Measurements from ENCODE around the gene OLFM2. TPM values are rescaled to one million over a fixed set of nuclear protein-coding genes. Genes with fewer than 3 reads are reported as not detected.
A peak's percentile ranks its signal among the peaks of the same experiment; 100 is the strongest.
"Not testable (repeated sequence)": the region's sequence is repeated elsewhere in the genome, so short reads cannot be mapped to it uniquely, and the experiment has no call there.

The OLFM2 gene
- total RNA-seq, 3 donors from 2014 or later = 7.2 to 42.6 (median 8.8) TPM

- Histone ChIP-seq H3K4me1 (peaks cover 8% of the 10 kb centered on the region in 2 donors), H3K9me3 (no peaks in the 10 kb centered on the region), H3K36me3 (no peaks in the 10 kb centered on the region), H3K27ac (peak within 1 kb of the TSS; percentile 64 to 74), H3K27me3 (no peaks in the 10 kb centered on the region), H3K4me3 (peak within 1 kb of the TSS; percentile 91 to 98 (median 92))
- TF ChIP-seq POLR2A (IDR thresholded peaks at IDR 0.05) = no peak
- TF ChIP-seq, protein P1, sequence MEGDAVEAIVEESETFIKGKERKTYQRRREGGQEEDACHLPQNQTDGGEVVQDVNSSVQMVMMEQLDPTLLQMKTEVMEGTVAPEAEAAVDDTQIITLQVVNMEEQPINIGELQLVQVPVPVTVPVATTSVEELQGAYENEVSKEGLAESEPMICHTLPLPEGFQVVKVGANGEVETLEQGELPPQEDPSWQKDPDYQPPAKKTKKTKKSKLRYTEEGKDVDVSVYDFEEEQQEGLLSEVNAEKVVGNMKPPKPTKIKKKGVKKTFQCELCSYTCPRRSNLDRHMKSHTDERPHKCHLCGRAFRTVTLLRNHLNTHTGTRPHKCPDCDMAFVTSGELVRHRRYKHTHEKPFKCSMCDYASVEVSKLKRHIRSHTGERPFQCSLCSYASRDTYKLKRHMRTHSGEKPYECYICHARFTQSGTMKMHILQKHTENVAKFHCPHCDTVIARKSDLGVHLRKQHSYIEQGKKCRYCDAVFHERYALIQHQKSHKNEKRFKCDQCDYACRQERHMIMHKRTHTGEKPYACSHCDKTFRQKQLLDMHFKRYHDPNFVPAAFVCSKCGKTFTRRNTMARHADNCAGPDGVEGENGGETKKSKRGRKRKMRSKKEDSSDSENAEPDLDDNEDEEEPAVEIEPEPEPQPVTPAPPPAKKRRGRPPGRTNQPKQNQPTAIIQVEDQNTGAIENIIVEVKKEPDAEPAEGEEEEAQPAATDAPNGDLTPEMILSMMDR (IDR thresholded peaks at IDR 0.05) = peak in 2 of 3 donors; percentile 25 to 30
- TF ChIP-seq POLR2AphosphoS5 (IDR thresholded peaks at IDR 0.05) = peak in 2 of 3 donors; percentile 10 to 41
- peak; percentile 99 for DNase-seq (ENCODE audit: low spot score in 2 of 2)
- intact Hi-C loops (cut with DNase I; ENCODE audit: low total_unique reads) = no loop called here
Measured at GRCh38 chr19:9834726-9835506, 101.4 kb downstream of the OLFM2 start, which contains the start of gene PIN1. TSS of gene PIN1 (plus strand) at chr19:9835318. CDS start at chr19:9835345, 27 bp downstream.

DNA sequence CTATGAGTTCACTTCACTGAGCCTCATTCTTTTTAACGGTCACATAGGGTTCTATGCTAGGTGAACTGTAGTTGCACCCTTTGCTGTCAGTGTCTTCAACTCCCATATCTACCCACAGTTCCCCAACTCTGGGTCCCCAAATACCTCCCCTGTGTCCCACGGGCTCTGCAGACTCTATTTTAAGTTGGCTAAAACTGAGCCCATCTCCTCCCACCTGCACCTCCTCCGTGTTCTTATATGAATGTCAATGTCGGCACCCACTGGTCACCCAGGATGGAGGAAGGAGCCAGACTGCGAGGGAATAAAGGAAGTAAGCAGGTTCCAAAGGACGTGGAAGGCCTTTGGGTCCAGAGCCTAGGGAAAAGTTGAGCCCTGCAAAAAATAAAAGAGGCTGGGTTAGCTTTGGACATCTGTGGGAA is 102.0 kb downstream of the OLFM2 start:
- intact Hi-C loops (cut with DNase I; ENCODE audit: low total_unique reads) = no loop called here
- H3K36me3 ChIP-seq = no peaks in the 10 kb centered on the region
- peak overlapping the region in 1 of 2 donors; percentile 60 for H3K27ac ChIP-seq
- no peaks in the 10 kb centered on the region for H3K27me3 ChIP-seq
- peak overlapping the region; percentile 91 to 98 (median 92) for H3K4me3 ChIP-seq
- DNase-seq (ENCODE audit: low spot score in 2 of 2) = no peak
- H3K4me1 ChIP-seq = peaks cover 8% of the 10 kb centered on the region in 2 donors
- no peaks in the 10 kb centered on the region for H3K9me3 ChIP-seq
- TF ChIP-seq POLR2A (IDR thresholded peaks at IDR 0.05) = no peak
- no peak for TF ChIP-seq POLR2AphosphoS5 (IDR thresholded peaks at IDR 0.05)

DNA sequence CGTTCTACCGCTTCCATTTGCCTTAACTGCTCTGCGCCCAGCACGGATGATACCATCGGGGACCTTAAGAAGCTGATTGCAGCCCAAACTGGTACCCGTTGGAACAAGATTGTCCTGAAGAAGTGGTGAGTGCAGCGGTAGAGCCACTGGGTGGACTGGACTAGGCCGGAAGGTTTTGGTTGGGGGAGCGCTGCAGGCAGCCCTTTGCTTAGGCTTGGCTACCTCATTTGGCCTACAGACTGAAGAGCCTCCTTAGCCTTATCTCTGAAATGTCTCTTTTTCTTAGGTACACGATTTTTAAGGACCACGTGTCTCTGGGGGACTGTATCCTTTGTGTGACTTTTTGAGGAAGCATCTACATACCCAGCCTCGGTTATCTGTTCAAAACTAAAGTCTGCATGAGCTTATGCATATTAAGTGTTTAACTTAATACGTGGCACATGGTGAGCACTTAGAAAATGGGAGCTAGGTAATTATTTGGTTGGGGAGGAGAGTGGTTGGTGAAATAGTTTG is 107.7 kb downstream of the OLFM2 start:
- H3K9me3 ChIP-seq = no peaks in the 10 kb centered on the region
- intact Hi-C loops (cut with DNase I; ENCODE audit: low total_unique reads) = no loop called here
- peak overlapping the region; percentile 84 to 98 (median 97) for H3K4me3 ChIP-seq
- H3K27ac ChIP-seq = peak overlapping the region; percentile 85 to 86
- H3K4me1 ChIP-seq = peaks cover 0 to 14% of the 10 kb centered on the region in 2 donors
- TF ChIP-seq POLR2AphosphoS5 (IDR thresholded peaks at IDR 0.05) (no peak), POLR2A (IDR thresholded peaks at IDR 0.05) (no peak)
- TF ChIP-seq, protein P1 (IDR thresholded peaks at IDR 0.05) = no peak
- no peaks in the 10 kb centered on the region for H3K27me3 ChIP-seq
- no peak for DNase-seq (ENCODE audit: low spot score in 2 of 2)
- H3K36me3 ChIP-seq = no peaks in the 10 kb centered on the region

DNA sequence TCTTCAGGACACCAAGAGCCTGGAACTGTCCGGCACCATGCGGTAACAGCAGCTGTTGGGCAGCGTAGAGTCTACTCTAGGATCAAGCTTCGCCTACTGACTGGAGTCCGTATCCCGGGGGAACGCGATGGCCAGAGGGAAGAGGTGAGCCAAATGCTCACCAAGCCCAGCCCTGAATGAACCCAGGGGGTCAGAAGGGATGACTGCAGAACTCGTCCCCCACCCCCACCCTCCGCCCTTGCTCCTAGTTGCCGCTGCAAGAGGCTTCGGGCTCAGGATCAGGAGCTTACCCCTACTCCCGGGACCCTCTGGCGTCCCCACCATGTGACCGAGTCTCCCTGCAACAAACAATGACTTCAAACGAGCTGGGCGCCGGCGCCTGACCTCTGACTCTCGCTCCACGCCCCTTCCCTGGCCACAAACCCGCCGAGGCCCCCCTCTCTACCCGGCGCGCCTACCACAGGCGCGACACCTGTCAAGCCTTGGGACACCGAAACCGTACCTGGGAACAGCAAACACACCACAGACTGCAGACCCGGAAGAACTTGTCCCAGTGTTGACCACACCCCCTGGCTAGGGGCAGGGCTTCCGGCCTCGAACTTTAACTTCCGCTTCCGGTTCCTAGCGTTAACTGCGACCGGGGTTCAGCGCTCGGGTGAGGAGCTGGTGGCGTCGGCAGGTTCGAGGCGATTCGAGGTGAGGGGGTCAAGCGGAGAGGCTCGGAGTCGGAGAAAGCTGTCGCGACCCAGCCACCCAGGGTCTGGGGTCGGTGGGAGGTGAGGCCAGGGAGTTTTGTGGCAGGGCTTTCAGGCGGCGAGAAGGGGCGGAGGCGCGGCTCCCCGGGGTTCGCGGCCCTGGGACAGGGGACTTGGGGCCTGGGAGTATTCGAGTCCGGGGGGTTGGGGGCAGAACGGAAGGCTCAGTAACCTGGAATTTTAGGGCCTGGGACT is 108.8 kb downstream of the OLFM2 start, which contains the start of gene UBL5:
TSS of gene UBL5 (plus strand) at position 630 of the 950 bp plus-strand sequence. CDS start 420 bp downstream, outside the sequence.
- Histone ChIP-seq H3K36me3 (no peaks in the 10 kb centered on the region), H3K27ac (peak within 1 kb of the TSS; percentile 85 to 86), H3K4me3 (peak within 1 kb of the TSS; percentile 84 to 98 (median 97)), H3K9me3 (no peaks in the 10 kb centered on the region), H3K4me1 (peaks cover 0 to 14% of the 10 kb centered on the region in 2 donors), H3K27me3 (no peaks in the 10 kb centered on the region)
- intact Hi-C loops (cut with DNase I; ENCODE audit: low total_unique reads) = no loop called here
- DNase-seq (ENCODE audit: low spot score in 2 of 2) = peak; percentile 88 to 90
- TF ChIP-seq POLR2A (IDR thresholded peaks at IDR 0.05) (peak; percentile 73), POLR2AphosphoS5 (IDR thresholded peaks at IDR 0.05) (peak; percentile 90 to 97 (median 93))
- TF ChIP-seq, protein P1 (IDR thresholded peaks at IDR 0.05) = no peak

GRCh38 chr19:9823816-9824215 is 112.5 kb downstream of the OLFM2 start:
- Histone ChIP-seq H3K27me3 (no peaks in the 10 kb centered on the region), H3K4me3 (no peak overlapping the region), H3K36me3 (no peaks in the 10 kb centered on the region), H3K4me1 (peaks cover 0 to 14% of the 10 kb centered on the region in 2 donors), H3K27ac (no peak overlapping the region), H3K9me3 (no peaks in the 10 kb centered on the region)
- TF ChIP-seq POLR2AphosphoS5 (IDR thresholded peaks at IDR 0.05) = no peak
- TF ChIP-seq, protein P1 (IDR thresholded peaks at IDR 0.05) = no peak
- no peak for TF ChIP-seq POLR2A (IDR thresholded peaks at IDR 0.05)
- no peak for DNase-seq (ENCODE audit: low spot score in 2 of 2)
- intact Hi-C loops (cut with DNase I; ENCODE audit: low total_unique reads) = no loop called here

DNA sequence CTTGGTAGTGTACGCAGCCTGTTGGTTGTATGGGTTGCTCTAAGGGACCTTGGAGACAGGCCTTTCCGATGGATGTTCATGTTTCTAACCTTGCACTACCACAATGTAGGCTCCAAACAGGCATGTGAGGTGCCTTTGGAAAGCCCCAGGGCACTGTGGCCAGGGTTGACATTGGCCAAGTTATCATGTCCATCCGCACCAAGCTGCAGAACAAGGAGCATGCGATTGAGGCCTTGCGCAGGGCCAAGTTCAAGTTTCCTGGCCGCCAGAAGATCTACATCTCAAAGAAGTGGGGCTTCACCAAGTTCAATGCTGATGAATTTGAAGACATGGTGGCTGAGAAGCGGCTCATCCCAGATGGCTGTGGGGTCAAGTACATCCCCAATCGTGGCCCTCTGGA is 116.3 kb downstream of the OLFM2 start:
- Histone ChIP-seq H3K27ac (peak overlapping the region; percentile 94 to 96), H3K4me3 (peak overlapping the region in 2 of 3 donors; percentile 80 to 92)
- H3K27me3 ChIP-seq; H3K36me3 ChIP-seq; H3K4me1 ChIP-seq; H3K9me3 ChIP-seq; intact Hi-C loops (cut with DNase I; ENCODE audit: low total_unique reads): not testable (repeated sequence)
- DNase-seq (ENCODE audit: low spot score in 2 of 2) = peak in 1 of 2 donors; percentile 32

Data from breast epithelium (tissue), 4 donors.